CD4-positive, alpha-beta T cell treated with Interleukin-6 at 100 ng/mL for 8 hours (primary cell): ENCODE results near the gene ACTL7B.
"Not testable (repeated sequence)": the region's sequence is repeated elsewhere in the genome, so short reads cannot be mapped to it uniquely, and the experiment has no call there.

ENCODE experiments used
- DNase-seq: peaks from one replicate; pipeline ENCODE4 v3.0.0-alpha.2; 2020; ENCODE audit warnings: mixed read lengths, low spot score

ACTL7B gene, protein sequence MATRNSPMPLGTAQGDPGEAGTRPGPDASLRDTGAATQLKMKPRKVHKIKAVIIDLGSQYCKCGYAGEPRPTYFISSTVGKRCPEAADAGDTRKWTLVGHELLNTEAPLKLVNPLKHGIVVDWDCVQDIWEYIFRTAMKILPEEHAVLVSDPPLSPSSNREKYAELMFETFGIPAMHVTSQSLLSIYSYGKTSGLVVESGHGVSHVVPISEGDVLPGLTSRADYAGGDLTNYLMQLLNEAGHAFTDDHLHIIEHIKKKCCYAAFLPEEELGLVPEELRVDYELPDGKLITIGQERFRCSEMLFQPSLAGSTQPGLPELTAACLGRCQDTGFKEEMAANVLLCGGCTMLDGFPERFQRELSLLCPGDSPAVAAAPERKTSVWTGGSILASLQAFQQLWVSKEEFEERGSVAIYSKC

DNA sequence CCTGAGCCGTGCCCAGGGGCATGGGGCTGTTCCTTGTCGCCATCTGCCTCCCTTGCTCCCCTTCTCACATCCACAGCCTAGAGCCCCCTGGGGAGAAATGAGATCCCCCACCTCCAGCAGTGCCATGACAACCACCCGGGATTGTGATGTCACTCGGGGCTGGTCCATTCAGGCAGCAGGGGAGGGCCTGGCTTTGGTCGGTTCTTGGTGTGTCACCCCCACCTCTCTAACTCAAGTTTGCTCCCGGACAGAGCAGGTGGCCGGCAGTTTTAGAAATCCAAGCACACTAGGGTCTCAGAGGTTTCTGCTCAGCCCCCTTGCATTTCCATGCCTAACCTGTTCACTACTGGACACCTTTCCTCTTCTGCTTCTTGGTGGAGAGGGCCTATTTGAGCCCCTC is at the start of gene ACTL7B:
ACTL7B (minus strand) TSS at position 99 of the 400 bp plus-strand sequence; CDS start at position 43, 56 bp downstream.
- DNase-seq = no peak

DNA sequence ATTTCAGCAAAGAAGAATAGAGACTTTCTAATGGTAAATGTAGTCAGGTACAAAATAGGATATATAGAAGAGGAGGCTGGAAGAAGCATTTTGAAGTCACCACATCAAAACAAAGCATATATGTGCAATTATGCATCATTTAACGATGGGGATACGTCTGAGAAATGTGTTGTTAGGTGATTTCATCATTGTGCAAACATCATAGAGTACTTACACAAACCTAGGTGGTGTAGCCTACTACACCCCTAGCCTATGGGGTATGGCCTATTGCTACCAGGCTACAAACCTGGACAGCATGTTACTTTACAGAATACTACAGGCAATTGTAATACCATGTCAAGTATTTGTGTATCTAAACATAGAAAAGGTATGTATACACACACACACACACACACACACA is 49.7 kb upstream of the ACTL7B start:
- DNase-seq = no peak

DNA sequence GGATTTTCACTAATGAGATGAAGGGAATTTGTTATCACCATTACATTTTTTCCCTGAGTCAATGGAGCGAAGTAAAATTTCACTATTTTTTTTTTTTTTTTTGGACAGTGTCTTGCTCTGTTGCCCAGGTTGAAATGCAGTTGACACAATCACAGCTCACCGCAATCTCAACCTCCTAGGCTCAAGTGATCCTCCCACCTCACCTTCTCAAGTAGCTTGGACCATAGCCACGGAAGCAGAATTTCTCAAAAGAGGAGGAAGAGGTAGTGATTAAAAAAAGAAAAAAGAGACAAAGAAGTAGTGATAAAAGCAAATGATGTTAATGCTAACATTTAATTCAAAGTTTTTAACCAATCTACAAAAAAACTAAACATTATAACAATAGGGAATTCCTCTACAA is 48.4 kb upstream of the ACTL7B start:
- DNase-seq = no peak

DNA sequence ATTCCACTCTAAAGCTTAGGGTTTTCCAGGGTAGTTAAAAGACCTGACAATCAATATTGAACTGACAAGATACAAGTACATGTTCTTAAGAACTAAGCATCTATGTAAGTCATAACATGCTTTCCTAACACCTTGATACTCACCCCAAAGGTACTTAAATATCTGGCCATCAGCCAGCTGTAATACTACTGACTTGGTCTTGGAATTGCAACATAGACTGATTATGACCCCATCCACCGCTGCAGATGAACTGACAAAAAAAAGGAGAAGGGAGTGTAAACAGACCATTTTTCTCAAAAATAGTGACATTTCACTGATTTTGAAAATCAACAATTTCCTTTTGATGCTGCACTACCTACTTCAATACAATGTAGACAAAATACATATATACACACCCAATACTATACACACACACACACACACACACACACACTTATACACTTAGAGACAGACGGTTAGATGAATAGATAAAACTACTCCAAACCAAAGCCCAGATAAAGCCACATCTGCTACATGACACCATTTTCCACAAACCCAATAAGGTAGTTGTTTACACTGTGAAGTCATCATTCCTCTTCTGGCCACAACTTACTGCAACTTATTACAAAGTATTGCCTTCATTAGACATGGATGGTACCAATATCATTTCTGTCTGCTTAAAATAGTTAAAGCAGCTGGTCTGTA is 47.8 kb upstream of the ACTL7B start:
- no peak for DNase-seq

DNA sequence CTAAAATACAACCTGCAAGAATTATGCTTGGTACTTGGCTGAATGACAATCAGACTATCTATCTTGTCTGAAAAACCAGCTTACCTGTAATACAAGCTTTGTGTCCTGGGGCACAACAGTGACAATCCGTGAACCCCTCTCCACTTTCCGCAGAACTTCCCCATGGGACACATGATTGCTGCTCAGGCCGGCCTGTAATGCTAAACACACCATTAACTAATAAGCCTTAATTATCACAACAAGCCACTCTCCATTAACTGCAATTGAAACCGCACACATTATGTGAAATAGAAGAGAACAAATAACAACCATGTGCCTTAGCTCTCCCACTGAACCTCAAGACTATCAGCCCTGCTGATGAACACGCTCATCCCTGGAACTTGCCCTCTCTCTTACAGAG is 44.4 kb upstream of the ACTL7B start:
- no peak for DNase-seq

DNA sequence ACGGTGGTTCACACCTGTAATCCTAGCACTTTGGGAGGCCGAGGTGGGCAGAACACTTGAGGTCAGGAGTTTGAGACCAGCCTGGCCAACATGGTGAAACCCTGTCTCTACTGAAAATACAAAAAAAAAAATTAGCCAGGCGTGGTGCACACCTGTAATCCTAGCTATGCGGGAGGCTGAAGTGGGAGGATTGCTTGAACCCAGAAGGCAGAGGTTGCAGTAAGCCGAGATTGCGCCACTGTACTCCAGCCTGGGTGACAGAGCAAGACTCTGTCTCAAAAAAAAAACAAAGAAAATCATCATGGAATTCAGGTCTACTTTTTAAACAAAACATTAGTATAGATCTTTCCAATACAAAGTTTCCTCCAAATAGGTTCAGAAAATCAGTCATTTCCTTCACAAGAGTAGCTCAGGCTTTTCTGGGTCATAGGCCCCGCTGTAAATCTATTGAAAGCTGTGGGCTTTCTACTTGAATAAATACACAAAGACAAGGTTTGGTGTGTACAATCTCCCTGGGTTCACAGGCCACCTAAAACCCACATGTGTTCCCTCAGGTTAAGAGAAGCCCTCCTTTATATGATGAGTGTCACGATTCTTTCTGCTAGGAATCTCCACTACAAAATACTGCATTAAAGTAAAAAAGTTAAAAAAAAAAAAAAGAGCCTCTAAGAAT is 43.4 kb upstream of the ACTL7B start:
- not testable (repeated sequence) for DNase-seq

DNA sequence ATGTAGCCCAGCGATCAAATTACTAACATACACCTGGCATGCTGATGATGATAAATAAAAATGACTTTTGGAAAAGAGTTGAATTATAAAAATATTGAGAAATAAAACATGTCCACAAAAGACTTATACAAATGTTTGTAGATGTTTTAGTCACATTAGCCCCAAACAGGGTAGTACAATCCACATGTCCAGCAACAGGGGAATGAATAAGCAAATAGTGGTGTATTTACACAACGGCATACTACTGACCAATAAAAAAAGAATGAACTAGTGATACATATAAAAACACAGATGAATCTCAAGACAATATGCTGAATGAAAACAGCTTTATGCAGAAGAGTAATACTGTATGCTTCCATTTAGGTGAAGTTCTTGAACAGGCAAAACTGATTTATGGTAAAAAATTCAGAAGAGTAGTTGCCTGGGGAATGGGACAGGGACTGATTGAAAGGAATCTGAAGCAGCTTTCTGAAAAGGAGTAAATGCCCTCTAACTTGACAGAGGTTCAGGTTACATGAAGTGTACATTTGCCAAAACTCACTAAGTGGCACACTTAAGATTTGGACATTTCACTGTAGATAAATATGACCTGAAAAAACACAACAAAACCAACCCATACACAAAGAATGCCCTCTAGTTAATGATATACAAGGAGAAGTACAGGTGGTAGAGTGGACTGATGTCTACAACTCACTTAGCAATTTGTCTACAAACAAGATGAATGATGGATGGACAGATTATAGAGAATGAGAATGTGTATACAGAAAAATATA is 41.7 kb upstream of the ACTL7B start:
- DNase-seq = no peak

DNA sequence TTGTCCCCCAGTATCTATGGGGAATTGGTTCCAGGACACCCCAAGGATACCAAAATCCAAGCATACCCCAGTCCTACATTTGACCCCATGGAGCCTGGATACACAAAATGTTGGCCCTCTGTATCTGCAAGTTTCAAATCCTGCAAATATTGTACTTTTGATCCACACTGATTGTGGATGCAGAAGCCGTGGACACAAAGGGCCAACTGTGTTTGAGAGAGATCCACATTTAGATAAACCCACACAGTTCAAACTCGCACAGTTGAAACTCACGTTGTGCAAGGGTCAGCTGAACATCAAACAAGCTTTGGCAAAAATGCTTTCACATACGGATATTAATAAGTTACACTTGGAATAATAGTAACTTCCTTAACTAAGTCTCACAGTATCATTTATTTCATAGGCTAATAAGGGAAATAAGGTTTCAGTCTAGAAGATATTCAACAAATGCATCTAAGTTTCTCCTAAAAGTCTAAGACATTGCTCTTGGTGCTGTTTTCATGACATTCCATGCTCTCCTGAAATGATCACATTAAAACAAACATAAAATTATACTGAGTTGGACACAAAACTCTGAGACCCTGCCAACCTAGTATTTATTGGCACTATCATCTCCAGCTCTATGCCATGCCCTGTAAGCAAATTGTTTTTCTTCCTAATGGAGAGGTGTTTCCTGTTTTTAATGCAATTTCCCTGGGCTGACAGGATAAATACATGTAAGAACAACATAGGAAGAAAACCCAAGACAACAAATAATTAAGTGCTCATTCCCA is 38.6 kb upstream of the ACTL7B start:
- no peak for DNase-seq

DNA sequence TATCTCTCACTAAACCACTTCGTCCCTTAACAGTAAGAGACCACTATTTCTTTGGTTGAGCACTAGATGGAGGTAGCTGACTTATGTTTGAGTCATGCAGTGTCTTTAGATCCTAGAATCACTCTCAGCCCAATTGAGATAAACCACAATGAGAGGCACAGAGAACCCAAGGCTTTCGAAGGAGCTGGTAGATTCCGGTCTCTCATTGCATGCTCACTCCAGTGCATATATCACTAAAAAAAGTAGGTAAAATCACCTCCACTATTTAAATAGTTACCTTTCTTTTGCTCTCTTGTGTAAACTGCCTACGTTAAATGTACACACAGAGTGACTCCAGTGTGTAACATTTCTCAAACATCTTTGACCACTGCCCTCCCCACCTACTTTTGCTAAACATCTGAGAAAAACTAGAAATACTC is 33.9 kb upstream of the ACTL7B start:
- peak; percentile 6 for DNase-seq

DNA sequence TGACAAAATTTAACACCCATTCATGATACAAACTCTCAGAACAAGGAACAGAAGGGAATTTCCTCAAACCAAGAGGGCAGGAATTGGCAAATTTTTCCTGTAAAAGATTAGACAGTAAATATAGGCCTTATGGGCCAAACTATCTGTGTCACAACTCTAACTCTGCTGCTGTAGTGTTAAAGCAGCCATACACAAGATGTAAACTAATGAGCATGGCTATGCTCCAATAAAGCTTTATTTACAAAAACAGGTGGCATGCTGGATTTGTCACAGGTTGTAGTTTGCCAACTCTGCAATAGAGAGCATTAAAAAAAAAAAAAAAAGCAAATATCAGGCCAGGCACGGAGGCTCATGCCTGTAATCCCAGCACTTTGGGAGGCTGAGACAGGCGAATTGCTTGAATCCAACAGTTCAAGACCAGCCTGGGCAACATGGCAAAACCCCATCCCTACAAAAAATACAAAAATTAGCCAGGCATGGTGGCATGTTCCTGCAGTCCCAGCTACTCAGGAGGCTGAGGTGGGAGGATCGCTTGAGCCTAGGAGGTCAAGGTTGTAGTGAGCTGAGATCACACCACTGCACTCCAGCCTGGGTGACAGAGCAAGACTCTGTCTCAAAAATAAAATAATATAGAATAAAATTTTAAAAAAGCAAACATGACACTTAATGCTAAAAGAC is 30.9 kb upstream of the ACTL7B start:
- not testable (repeated sequence) for DNase-seq

DNA sequence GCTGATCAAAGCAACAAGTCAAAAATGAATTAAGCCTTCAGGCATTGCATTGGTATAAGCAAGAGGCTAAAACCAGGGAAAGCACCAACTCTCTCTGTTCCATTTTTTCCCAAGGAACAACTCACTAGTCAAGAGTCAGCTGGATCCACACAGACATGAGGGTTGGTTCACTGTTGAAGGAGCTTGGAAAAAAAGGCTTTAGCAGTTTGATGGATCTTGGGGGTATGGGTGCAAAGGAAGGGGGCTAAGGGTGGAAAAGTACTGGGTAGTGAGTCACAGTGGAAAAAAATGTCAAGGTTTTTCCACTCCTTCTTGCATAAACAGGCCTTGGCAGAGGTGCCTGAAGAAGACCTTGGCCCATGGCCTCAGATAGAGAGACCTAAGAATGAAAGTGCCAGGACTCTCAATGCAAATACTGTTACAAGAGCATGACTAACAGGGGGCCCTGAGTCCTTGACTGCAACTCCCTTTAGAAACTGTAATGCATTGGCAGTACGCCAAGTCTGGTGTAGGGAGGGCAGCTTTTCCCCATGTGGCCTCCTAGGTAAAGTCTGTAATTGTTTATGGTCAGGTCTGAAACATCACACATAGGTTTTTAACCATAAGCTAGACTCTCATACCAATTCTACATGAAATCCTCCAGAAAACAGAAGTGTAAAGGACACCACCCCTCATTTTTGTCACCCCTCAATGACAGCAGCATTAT is 30.0 kb upstream of the ACTL7B start:
- DNase-seq = no peak

DNA sequence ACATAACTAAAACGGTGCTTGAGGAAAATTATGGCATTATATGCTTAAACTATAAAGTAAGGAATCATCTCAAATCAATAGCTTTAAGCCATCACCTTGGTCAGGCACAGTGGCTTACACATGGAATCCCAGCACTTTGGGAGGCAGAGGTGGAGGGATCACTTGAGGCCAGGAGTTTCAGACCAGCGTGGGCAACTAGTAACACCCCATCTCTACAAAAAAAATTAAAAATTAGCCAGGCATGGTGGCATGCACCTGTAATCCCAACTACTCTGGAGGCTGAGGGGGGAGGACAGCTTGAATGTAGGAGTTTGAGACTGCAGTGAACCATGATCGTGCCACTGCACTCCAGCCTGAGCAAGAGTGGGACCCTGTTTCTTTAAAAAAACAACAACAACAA is 28.9 kb upstream of the ACTL7B start:
- DNase-seq = no peak

DNA sequence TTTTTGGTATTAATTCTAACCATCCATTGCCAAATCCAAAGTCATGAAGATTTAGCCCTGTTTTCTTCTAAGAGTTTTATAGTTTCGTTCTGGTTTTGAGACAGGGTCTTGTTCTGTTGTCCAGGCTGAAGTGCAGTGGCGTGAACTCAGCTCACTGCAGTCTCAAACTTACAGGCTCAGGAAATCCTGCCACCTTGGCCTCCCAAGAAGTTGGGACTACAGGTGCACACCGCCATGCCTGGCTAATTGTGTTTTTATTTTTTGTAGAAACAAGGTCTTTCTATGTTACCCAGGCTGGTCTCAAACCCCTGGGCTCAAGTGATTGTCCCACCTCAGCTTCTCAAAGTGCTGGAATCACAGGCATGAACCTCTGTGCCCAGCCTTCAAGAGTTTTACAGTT is 27.3 kb upstream of the ACTL7B start:
- no peak for DNase-seq

DNA sequence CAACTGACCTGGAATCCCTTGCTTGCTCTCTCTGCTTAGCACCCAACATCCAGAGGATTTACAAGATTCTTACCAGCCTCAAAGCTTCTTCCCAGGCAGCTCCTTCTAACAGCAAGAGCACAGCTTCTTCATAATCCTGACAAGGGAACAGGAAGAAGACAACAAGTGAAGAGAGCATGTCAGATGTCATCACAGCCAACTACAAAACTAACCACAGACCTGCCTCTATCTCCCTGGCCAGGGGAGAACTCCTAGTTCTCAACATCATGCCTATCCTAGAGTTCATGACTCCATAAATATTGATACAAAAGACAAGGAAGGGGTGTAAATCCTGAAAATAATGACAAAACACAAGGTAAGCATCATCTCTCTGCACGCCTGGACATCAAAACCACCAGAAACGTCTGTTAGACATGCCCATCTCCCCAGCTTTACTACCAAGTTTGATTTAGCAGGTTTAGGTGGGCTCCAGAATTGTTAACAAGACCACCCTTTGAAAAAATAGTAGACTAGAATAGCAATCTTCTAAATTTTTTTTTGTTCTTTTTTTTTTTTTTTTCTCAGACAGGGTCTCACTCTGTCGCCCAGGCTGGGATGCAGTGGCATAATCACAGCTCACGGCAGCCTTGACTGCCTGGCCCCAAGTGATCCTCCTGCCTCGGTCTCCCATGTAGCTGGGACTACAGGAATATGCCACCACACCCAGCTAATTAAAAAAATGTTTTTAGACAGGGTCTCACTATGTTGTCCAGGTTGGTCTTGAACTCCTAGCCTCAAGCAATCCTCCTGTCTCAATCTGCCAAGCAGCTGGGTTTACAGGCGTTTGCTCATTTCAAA is 26.5 kb upstream of the ACTL7B start:
- DNase-seq = no peak

DNA sequence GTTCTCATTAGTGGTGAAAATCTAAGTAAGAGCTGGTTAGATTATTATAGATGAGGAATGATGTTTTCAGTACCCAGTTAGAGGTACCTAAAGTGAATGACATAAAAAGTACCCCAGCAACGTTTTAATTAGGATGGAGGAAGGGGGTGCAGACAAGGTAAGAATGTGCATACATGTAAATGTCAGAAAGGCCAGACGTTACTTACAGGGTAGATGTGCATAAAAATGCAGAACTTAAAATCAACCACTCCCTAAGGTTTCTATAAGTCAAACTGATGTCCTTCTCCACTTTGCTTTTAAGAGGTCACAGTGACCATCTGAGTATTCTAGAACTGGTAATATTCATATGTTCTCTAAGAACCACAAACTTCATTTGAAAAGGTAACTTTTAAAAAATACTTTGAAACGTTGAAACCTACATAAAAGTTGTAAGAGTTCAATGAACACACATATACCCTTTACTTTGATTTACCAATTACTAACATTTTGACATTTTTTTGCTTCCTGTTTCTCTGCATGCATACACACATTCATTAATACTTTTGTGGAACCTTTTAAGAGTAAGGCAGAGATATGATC is 25.0 kb upstream of the ACTL7B start:
- DNase-seq = no peak

DNA sequence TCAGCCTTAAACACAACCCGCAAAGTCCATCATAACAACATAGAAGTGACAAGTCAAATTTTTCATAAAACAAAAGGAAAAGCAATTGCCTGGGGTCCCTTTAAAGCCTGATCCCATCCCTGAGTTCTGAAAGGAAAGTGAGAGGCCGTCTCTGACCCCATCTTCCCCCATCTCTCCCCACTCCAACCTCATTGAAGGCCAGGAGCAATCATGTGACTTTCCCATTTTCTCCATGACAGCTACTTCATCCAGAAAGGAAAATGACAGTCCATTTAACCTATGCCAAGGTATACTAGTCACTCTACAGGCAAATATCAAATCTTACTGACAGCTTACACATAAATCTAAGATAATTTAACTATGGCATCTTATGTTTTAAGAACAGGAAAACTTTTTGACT is 21.7 kb upstream of the ACTL7B start:
- DNase-seq = no peak

DNA sequence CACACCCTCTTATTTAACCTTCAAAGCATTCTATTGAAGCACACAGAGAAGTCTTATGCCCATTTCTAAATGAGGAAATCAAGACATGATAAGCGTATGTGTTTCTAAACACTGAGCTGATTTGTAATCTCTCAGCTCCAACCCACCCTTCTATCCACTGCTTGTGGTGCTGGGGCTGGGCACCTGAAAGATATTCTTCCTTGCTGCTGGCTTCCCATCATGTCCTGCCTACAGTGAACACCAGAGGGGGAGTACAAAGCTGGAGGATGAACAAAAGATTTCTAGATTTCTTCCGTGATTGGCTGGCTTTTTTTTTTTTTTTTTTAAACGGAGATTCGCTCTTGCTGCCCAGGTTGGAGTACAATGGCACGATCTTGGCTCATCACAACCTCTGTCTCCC is 20.6 kb upstream of the ACTL7B start:
- no peak for DNase-seq

DNA sequence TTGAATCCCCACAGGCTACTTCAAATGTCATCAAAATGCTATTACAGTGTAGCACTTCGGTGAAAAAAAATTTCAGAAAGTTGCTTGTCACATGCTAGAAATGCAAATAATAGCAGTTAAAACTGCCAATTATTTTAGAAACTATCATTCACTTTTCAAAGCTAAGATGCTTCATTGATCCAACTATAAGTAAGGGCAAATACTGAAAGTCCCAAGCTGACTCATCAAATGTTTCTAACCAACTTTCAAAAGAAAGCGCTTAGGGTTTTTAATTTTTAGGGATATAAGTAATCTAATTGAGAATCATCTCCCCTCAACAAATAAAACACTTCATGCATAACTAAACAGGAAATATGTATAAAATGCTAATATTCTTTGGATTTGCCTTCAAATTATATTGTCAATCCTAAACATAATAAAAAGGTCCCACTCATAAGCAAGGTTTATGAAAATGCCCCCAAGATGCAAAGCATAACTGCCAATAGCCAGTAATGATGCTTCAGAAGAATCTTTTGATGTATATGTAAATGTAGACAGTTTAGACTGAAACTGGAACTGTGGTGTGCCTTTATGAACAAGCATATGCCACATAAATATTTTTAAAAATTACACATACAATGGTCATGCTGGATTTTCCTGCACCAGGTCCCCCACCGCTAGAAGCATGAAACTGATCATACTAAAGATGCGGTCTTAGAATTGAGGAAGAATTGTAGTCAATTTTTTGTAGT is 18.4 kb upstream of the ACTL7B start:
- DNase-seq = no peak
